GM18907 (cell line): ENCODE measurements around the gene TNNT3.
"Not testable (repeated sequence)": the region's sequence is repeated elsewhere in the genome, so short reads cannot be mapped to it uniquely, and the experiment has no call there.

Source experiments
- ATAC-seq: cut with Tn5 transposase; IDR thresholded peaks from one replicate; pipeline ENCODE4 v1.9.1; 2021; ENCODE audit warnings: mild to moderate bottlenecking, moderate library complexity; ENCODE audit not compliant: unreplicated experiment

TNNT3 gene

GRCh38 chr11:1932681-1933080, 13.2 kb downstream of the TNNT3 start:
- no peak for ATAC-seq

DNA sequence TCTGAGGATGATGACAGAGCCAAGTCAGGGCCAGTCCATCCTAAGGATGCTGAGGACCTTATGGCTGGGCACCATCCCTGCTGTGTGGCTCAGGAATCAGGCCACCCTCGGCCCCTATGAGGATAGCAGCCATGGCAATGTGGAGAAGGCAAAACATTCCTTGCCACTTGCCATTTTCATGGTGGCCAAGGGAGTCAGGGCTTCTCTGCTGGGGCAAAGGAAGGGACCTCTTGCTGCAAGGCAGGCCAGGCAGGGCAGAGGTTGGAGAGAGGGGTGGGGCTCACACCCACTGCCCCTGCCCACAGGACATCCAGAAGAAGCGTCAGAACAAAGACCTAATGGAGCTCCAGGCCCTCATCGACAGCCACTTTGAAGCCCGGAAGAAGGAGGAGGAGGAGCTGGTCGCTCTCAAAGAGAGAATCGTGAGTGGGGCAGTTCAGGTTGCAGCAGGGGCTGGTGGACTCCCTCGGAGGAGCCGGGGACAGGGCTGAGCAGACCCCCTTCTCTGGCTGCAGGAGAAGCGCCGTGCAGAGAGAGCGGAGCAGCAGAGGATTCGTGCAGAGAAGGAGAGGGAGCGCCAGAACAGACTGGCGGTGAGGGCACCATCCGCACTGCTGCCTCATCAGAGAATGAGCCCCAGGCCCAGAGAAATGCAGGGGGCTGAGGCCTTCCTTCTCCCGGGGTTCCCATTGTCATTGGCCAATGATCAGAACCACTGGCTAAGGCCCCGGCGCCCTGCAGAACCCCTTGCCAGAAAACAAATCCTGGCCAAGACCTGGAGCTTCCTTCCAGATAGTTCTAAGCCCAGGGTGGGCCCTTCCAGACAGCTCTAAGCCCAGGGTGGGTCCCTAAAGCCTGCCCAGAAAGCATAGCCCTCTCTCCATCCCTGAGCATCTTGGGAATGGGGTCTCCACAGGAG, 14.2 kb downstream of the TNNT3 start:
- no peak for ATAC-seq

DNA sequence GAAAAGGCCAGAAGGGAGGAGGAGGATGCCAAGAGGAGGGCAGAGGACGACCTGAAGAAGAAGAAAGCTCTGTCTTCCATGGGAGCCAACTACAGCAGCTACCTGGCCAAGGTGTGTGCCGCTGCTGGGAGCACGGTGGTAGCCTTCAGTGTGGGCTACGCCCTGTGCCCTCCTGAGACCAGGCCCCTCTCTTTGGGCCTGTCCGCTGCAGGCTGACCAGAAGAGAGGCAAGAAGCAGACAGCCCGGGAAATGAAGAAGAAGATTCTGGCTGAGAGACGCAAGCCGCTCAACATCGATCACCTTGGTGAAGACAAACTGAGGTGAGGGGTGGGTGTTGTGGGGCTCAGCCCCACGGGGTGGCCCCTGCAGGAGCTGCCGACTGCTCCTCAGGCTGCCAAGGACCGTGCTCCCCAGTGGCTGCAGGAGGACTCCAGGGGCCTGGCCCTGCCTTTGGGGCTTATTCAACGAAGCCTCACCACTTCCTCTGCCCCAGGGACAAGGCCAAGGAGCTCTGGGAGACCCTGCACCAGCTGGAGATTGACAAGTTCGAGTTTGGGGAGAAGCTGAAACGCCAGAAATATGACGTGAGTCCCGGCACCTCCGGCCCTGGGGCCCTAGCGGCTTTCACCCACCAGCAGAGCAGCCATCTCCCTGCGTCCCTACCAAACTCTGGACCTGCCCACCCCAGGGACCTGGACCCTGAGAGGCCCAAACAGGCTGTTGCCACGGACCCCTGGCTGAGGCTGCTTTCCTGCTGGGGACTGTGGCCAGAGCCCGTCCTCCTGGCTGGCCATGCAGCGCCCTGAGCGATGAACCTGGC, 15.0 kb downstream of the TNNT3 start:
- ATAC-seq, result no peak

- ATAC-seq, result no peak
These were observed 15.9 kb downstream of the TNNT3 start for GRCh38 chr11:1935156-1936071.

DNA sequence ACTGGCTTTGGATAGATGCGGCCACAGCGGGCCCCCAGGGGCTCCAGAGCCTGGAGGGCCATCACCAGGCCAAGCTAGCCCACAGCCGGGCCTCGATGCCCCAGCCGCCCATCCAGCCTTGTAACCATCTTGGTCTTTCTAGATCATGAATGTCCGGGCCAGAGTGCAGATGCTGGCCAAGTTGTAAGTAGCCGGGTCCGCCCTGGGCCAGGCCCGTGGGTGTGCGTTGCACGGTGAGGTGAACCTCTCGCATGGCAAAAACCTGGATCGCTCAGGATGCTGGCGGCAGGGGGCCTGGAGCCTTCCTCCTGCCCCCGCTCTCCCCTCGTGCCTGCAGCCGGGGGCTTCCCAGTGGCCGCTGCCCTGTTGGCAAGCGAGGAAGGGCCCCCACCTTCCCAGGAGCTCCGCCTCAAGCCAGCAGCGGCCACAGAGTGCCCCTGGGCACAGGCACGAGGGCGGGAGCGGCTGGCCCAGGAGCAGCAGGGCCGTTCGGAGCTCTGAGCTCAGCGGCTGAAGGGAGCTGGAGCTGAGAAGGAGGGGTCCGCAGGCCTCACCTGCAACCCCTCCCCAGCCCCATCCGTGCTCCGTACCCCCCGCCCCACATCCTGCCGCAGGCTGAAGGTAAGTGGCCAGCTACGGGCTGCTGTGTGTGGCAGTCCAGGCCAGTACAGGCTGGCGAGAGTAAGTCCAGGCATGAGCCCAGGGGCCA, 16.7 kb downstream of the TNNT3 start:
- no peak for ATAC-seq

- ATAC-seq, result no peak
These were observed 17.5 kb downstream of the TNNT3 start for GRCh38 chr11:1936781-1937615.

- ATAC-seq, result no peak
These were observed 18.3 kb downstream of the TNNT3 start for GRCh38 chr11:1937616-1938342.

- no peak for ATAC-seq
These were observed 19.0 kb downstream of the TNNT3 start for GRCh38 chr11:1938343-1939005.

DNA sequence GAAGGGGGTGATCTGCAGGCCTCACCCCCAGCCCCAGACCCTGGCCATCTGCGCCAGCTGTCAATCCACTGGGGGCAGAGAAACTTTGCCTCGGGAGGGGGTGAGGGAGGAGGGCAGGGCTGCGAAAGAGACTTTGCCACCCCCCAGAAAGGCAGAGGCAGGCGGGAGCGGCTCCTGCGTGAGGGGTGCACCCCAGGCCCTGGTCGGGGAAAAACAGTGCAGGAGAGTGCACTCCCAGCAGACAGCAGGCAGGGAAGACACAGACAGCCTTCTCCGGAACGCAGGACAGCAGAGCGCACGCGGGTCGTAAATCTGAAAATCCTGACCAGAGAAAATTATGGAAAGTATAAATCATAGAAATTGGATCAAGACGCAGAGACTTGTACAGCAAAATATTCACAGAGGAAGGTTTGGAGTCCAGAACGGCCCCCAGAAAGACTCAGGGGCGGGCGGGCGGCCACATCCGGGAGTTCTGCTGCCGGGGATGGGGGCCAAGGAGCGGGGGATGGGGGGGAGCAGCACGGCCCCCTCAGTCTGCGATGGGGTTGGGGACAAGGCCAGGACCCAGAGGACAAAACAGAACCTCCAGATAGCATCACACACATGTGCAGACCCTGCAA, 19.6 kb downstream of the TNNT3 start:
- ATAC-seq, result no peak

GRCh38 chr11:1939788-1940187, 20.3 kb downstream of the TNNT3 start:
- not testable (repeated sequence) for ATAC-seq

GRCh38 chr11:1942558-1943260, 23.2 kb downstream of the TNNT3 start:
- no peak for ATAC-seq

GRCh38 chr11:1943576-1943975, 24.1 kb downstream of the TNNT3 start:
- ATAC-seq, result no peak

GRCh38 chr11:1943977-1944376, 24.5 kb downstream of the TNNT3 start:
- ATAC-seq, result no peak

DNA sequence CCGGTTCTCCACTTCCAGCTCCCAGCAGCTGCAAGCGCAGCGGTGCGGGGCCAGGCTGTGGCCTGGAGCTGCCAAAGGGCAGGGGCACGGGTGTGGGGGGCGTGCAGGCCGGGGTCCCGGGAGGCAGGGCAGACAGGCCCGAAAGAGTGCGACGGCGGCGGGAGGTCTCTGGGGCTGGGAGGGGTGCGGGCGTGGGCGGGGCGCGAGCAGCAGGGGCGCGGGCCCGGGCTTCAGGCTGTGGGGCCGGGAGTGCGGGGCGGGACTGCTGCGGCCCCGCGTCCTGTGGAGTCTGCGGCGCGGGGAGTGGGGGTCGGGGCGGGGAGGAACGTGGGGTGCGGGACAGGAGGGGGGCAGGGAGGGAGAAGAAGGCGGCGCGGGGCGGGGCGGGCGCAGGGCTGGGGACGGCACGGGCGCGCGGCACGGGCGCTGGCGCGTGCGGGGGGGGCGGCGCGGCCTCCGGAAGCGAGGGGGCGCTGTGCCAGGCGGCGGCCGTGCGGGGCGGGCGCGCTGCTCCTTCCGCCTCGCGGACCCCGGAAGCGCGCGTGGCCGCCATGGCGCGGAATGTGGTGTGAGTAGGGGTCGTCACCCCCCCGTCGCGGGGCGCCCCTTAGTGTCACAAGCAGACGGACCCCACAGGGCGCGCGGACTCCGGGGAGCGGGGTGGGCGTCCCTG, 27.4 kb downstream of the TNNT3 start, which contains the start of gene MRPL23:
Gene MRPL23, plus strand, starts transcription at position 521 of the 673 bp plus-strand sequence. Its CDS starts 31 bp downstream, at position 552.
- no peak for ATAC-seq

- ATAC-seq, result no peak
These were observed 28.2 kb downstream of the TNNT3 start for GRCh38 chr11:1947592-1948237.

- ATAC-seq, result no peak
These were observed 28.9 kb downstream of the TNNT3 start for GRCh38 chr11:1948389-1948788.
